Esophagus muscularis mucosa (tissue), 4 donors: Measurements from ENCODE around the gene DOCK7.

Source experiments
- CTCF ChIP-seq, 3 experiments: fragments of 200-600 bp in 2 of 3; fragments of 450-650 bp in 1 of 3; sonication (generic) in 2 of 3; IDR thresholded peaks; one replicate each; pipeline ENCODE4 v1.5.1; 2017 to 2019; ENCODE audit warnings: antibody characterized with exemption in 3 of 3, mild to moderate bottlenecking in 2 of 3, moderate library complexity in 1 of 3
- EP300 ChIP-seq: sonication (generic); formaldehyde crosslinking; IDR thresholded peaks from one replicate; pipeline ENCODE4 v1.6.1; 2017; ENCODE audit warnings: antibody characterized with exemption
- POLR2A ChIP-seq: fragments of 450-650 bp; IDR thresholded peaks from one replicate; pipeline ENCODE4 v1.6.1; 2017; ENCODE audit warnings: antibody characterized with exemption, moderate library complexity, mild to moderate bottlenecking, low read depth

- TF ChIP-seq CTCF (IDR thresholded peaks at IDR 0.05) (no peak), EP300 (no peak), POLR2A (no peak)
These were observed 164.3 kb downstream of the DOCK7 start for GRCh38 chr1:62523860-62524259.
